PC-3 (cell line): Measurements from ENCODE around the gene MAGIX. TPM values are rescaled to one million over a fixed set of nuclear protein-coding genes. Genes with fewer than 3 reads are reported as not detected.

Experiments
- ATAC-seq: fragments of 200-7000 bp; cut with Tn5 transposase; 2 replicates; pipeline ENCODE4 v1.9.1; 2020; ENCODE audit warnings: mild to moderate bottlenecking, moderate library complexity
- BruUV-seq: library from RNA; stranded (reverse); fragments of 400-500 nt; replicated peaks from 2 replicates; lab custom pipeline; 2021; lab: Mats Ljungman, UMichigan
- CTCF ChIA-PET: fragments of 300-600 bp; sonication (Branson Sonifier 250); formaldehyde crosslinking; loops from one replicate; lab custom pipeline; 2022; ENCODE audit warnings: antibody characterized with exemption; lab: Charles Lee
- POLR2A ChIA-PET: fragments of 300-600 bp; sonication (Branson Sonifier 250); formaldehyde crosslinking; loops from one replicate; lab custom pipeline; 2022; ENCODE audit warnings: antibody characterized with exemption; ENCODE audit not compliant: unreplicated experiment; lab: Charles Lee
- DNase-seq: peaks from one replicate; pipeline ENCODE4 v3.0.0-alpha.2; 2015
- H2AFZ ChIP-seq: fragments of 300-600 bp; sonication (generic); 2 replicates; pipeline ENCODE4 v1.6.0; 2016; ENCODE audit warnings: antibody characterized with exemption, low read length
- H3F3A ChIP-seq: fragments of 300-600 bp; sonication (generic); one replicate; pipeline ENCODE4 v1.6.0; 2017; ENCODE audit warnings: antibody characterized with exemption, low read length, control low read depth, mild to moderate bottlenecking; ENCODE audit not compliant: unreplicated experiment
- H3K27ac ChIP-seq: fragments of 300-600 bp; sonication (generic); 2 replicates; pipeline ENCODE4 v1.5.1; 2016; ENCODE audit warnings: mild to moderate bottlenecking, low read length
- H3K27me3 ChIP-seq: fragments of 300-600 bp; sonication (generic); 2 replicates; pipeline ENCODE4 v1.6.1; 2016; ENCODE audit warnings: low read length, mixed read lengths
- H3K36me3 ChIP-seq: fragments of 300-600 bp; sonication (generic); 2 replicates; pipeline ENCODE4 v1.6.1; 2016; ENCODE audit warnings: low read depth, mixed run types, low read length, mixed read lengths
- H3K4me1 ChIP-seq: fragments of 300-600 bp; sonication (generic); 2 replicates; pipeline ENCODE4 v1.5.1; 2016; ENCODE audit warnings: low read length; ENCODE audit not compliant: insufficient read depth
- H3K4me2 ChIP-seq: fragments of 300-600 bp; sonication (generic); 2 replicates; pipeline ENCODE4 v1.6.0; 2016; ENCODE audit warnings: low read length
- H3K4me3 ChIP-seq: fragments of 300-600 bp; sonication (generic); 2 replicates; pipeline ENCODE4 v1.5.1; 2016; ENCODE audit warnings: mild to moderate bottlenecking, low read length, mixed read lengths
- H3K79me2 ChIP-seq: fragments of 300-600 bp; sonication (generic); 2 replicates; pipeline ENCODE4 v1.6.1; 2017; ENCODE audit warnings: low read length, mixed read lengths
- H3K9ac ChIP-seq: fragments of 300-600 bp; sonication (generic); 2 replicates; pipeline ENCODE4 v1.6.0; 2016; ENCODE audit warnings: mild to moderate bottlenecking, low read length
- H3K9me2 ChIP-seq: fragments of 300-600 bp; sonication (generic); replicated peaks from 2 replicates; pipeline ENCODE4 v1.6.1; 2016; ENCODE audit warnings: mixed run types, low read length, mixed read lengths
- H3K9me3 ChIP-seq: fragments of 300-600 bp; sonication (generic); 2 replicates; pipeline ENCODE4 v1.6.1; 2016; ENCODE audit warnings: low read length, mixed read lengths
- H4K20me1 ChIP-seq: fragments of 300-600 bp; sonication (generic); 2 replicates; pipeline ENCODE4 v1.6.1; 2016; ENCODE audit warnings: low read length, mixed read lengths
- EZH2 ChIP-seq: fragments of 300-600 bp; sonication (generic); IDR thresholded peaks from one replicate; pipeline ENCODE4 v1.6.1; 2017; ENCODE audit warnings: antibody characterized with exemption, mild to moderate bottlenecking, low read length; ENCODE audit not compliant: unreplicated experiment
- EZH2phosphoT487 ChIP-seq: fragments of 300-600 bp; sonication (generic); IDR thresholded peaks from 2 replicates; pipeline ENCODE4 v1.6.1; 2018; ENCODE audit warnings: mild to moderate bottlenecking, antibody characterized with exemption, low read length, borderline replicate concordance
- intact Hi-C: fragments of 100-400 bp; cut with micrococcal nuclease; formaldehyde crosslinking; loops from 2 replicates; pipeline ENCODE4 v1.9.0; 2023
- total RNA-seq: library from RNA; depleted of rRNA; stranded (reverse); fragments of >200 nt; gene quantifications from 2 replicates; pipeline ENCODE4 v1.2.3, GENCODE V29; 2014
- TF ChIP-seq, protein P1 (sequence below): fragments of 300-600 bp; sonication (generic); conservative IDR thresholded peaks from 2 replicates; pipeline ENCODE4 v1.5.1; 2017; ENCODE audit warnings: antibody characterized with exemption, low read depth, mild to moderate bottlenecking, low read length

The MAGIX gene
- total RNA-seq, 1 experiment from 2014 or later = 12.5 TPM

DNA sequence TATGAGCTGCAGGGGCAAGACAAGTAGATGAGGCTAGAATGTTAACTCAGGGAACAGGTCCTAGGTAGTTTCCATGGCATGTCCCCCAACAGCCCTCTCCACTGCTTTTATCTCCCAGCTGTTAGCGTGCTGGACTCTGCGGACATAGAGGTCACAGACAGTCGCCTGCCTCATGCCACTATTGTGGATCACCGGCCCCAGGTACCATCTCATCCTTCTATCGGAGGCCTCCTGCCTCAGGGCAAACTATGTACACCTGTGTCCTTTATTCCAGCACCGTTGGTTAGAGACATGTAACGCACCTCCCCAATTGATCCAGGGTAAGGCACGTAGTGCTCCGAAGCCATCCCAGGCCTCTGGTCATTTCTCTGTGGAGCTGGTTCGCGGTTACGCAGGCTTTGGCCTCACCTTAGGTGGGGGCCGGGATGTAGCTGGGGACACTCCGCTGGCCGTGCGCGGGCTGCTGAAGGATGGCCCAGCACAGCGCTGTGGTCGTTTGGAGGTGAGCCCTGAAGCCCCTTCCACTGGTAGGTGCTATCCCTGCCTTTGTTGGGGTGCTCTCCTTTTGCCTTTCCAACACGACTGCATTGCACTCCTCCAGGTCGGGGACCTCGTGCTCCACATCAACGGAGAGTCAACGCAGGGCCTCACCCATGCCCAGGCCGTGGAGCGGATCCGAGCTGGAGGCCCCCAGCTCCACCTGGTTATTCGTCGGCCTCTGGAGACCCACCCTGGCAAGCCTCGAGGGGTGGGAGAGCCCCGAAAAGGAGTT, 2.2 kb downstream of the MAGIX start:
- BruUV-seq = no TSS peak
- Histone ChIP-seq H3K27me3 (no peaks in the 10 kb centered on the region), H3K9me2 (no peaks in the 10 kb centered on the region), H3F3A (no peaks in the 10 kb centered on the region), H3K27ac (no peak overlapping the region), H2AFZ (no peak overlapping the region), H3K9ac (no peak overlapping the region), H3K4me1 (peaks cover 22% of the 10 kb centered on the region), H3K79me2 (no peaks in the 10 kb centered on the region), H3K4me3 (no peak overlapping the region), H3K36me3 (no peaks in the 10 kb centered on the region), H3K4me2 (peak overlapping the region; percentile 93; the same call in 1 of the 2 replicates), H3K9me3 (no peaks in the 10 kb centered on the region), H4K20me1 (no peaks in the 10 kb centered on the region)
- ChIA-PET POLR2A (no interaction called here), CTCF (no interaction called here)
- intact Hi-C loops = loop anchor here (2.0 to 5.0 kb wide), 3 partner anchors 42 to 122 kb away; partner anchors contain the start of genes GPKOW and TFE3
- DNase-seq (no peak), ATAC-seq (no peak)
- TF ChIP-seq EZH2 (no peak), EZH2phosphoT487 (no peak)
- TF ChIP-seq, protein P1, sequence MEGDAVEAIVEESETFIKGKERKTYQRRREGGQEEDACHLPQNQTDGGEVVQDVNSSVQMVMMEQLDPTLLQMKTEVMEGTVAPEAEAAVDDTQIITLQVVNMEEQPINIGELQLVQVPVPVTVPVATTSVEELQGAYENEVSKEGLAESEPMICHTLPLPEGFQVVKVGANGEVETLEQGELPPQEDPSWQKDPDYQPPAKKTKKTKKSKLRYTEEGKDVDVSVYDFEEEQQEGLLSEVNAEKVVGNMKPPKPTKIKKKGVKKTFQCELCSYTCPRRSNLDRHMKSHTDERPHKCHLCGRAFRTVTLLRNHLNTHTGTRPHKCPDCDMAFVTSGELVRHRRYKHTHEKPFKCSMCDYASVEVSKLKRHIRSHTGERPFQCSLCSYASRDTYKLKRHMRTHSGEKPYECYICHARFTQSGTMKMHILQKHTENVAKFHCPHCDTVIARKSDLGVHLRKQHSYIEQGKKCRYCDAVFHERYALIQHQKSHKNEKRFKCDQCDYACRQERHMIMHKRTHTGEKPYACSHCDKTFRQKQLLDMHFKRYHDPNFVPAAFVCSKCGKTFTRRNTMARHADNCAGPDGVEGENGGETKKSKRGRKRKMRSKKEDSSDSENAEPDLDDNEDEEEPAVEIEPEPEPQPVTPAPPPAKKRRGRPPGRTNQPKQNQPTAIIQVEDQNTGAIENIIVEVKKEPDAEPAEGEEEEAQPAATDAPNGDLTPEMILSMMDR = no peak

DNA sequence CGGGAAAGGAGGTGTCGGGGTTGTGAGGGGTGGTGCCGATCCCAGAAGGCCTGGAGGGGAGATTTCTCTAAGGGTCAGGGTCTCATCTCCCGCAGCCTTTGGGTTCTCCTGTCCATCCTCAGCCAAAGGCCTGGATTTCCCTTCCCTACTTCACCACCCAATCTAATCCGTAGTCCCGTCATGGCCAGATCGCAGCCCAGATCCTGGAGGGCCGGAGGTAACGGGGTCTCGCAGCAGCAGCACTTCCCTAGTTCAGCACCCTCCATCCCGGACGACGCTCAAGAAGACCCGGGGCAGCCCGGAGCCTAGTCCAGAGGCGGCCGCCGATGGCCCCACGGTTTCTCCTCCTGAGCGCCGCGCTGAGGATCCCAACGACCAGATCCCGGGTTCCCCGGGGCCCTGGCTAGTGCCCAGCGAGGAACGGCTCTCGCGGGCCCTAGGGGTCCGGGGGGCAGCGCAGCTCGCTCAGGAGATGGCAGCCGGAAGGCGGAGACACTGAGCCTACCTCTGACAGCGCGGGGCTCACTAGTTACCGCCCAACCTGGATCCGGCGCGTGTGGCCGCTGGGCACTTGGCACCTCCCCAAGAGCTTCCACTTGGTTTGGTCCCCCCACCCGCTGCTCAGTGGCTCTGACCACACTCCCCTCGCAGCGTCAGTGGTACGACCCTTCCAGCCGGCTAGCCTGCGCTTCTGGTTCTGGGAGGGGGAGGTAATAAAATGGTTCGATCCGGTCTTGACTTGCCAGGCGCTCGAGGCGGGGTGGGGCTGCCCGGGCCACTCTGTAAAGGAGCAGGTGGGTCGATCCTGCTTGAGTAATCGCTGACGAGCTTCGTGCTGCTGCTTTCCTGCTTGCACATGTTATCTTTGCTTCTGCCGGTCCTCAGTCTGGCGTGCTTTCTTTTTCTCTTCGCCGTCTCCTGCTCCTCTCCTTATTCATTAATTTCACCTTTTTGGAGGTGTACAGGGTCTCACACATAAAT, 3.6 kb downstream of the MAGIX start:
- no peak overlapping the region for H2AFZ ChIP-seq
- H3K9me3 ChIP-seq = no peaks in the 10 kb centered on the region
- no peaks in the 10 kb centered on the region for H3F3A ChIP-seq
- ATAC-seq = no peak
- H3K9me2 ChIP-seq = no peaks in the 10 kb centered on the region
- DNase-seq = no peak
- H4K20me1 ChIP-seq = no peaks in the 10 kb centered on the region
- ChIA-PET CTCF (no interaction called here), POLR2A (no interaction called here)
- no peaks in the 10 kb centered on the region for H3K79me2 ChIP-seq
- intact Hi-C loops = loop anchor here (2.0 kb wide), 1 partner anchor 65 kb away; no protein-coding TSS in a partner anchor
- no peak for TF ChIP-seq EZH2
- TF ChIP-seq, protein P1 = no peak
- TF ChIP-seq EZH2phosphoT487 = no peak
- no peaks in the 10 kb centered on the region for H3K36me3 ChIP-seq
- H3K4me2 ChIP-seq = 0 out of 2 replicates have a peak overlapping the region, but pooled peaks have one; percentile 50
- no TSS peak for BruUV-seq
- H3K4me1 ChIP-seq = peaks cover 22% of the 10 kb centered on the region
- H3K27me3 ChIP-seq = no peaks in the 10 kb centered on the region
- H3K9ac ChIP-seq = no peak overlapping the region
- H3K4me3 ChIP-seq = no peak overlapping the region
- H3K27ac ChIP-seq = no peak overlapping the region; the same call in 1 of the 2 replicates
